Measurements from ENCODE around the gene LAPTM5.

- TF ChIP-seq CTCF (IDR thresholded peaks at IDR 0.05 in 4 of 5, conservative IDR thresholded peaks at IDR 0.05 in 1 of 5) (no peak), POLR2A (IDR thresholded peaks at IDR 0.05) (no peak)
Measured at GRCh38 chr1:30729901-30730300, 27.7 kb downstream of the LAPTM5 start.

All from gastrocnemius medialis (tissue), 4 donors.